ENCODE measurements around the gene NSRP1.
"Not testable (repeated sequence)": the region's sequence is repeated elsewhere in the genome, so short reads cannot be mapped to it uniquely, and the experiment has no call there.

NSRP1 gene

GRCh38 chr17:30187573-30187972 is 71.0 kb downstream of the NSRP1 start:
- DNase-seq (ENCODE audit: low read depth, low spot score) = no peak

DNA sequence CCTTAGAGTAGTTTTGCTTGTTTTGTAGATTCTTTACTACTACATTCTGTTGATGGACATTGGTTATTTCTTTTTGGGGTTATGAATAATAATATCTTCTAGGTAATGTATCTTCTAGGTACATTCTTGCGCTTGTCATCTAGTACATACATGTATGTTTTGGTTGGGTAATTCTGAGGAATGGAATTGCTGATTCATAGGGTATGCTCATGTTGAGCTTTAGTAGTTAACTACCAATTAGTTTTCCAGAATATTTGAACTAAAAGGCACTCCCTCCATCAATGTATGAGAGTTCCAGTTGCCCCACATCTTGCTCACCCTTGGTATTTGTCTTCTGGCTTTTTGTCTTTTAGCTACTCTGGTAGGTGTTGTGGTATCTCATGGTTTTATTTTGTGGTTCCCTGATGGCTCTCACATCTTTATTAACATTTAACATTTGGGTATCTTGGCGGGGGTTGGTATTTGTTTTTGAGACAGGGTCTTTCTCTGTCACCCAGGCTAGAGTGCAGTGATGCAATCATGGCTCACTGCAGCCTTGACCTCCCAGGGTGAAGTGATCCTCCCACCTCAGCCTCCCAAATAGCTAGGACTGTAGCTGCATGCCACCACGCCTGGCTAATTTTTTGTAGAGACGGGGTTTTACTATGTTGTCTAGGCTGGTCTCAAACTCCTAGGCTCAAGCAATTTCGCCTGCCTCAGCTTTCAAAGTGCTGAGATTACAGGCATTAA is 71.8 kb downstream of the NSRP1 start:
- DNase-seq (ENCODE audit: low read depth, low spot score) = no peak

DNA sequence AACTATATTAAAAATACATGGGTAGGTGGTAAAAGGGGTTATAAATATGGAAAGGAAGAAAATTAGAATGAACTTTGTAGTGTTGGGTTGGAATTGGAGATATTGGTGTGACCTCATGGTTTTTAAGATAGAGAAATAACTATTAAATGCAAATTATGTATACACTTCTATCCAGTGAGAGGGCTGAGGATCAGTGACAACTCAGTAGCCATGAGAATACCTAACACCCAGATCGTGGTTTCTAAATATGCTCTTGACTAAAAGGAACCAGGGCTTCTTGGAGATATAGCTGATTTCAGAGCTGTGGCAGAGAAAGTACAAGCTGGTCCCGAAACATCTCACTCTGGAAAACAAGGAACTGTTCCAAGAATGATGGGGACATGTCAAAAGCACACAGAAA is 74.5 kb downstream of the NSRP1 start:
- DNase-seq (ENCODE audit: low read depth, low spot score) = no peak

GRCh38 chr17:30196504-30196903 is 79.9 kb downstream of the NSRP1 start:
- no peak for DNase-seq (ENCODE audit: low read depth, low spot score)

GRCh38 chr17:30197416-30197815 is 80.8 kb downstream of the NSRP1 start:
- no peak for DNase-seq (ENCODE audit: low read depth, low spot score)

- DNase-seq (ENCODE audit: low read depth, low spot score) = no peak
Measured at GRCh38 chr17:30199600-30199999, 83.0 kb downstream of the NSRP1 start.

DNA sequence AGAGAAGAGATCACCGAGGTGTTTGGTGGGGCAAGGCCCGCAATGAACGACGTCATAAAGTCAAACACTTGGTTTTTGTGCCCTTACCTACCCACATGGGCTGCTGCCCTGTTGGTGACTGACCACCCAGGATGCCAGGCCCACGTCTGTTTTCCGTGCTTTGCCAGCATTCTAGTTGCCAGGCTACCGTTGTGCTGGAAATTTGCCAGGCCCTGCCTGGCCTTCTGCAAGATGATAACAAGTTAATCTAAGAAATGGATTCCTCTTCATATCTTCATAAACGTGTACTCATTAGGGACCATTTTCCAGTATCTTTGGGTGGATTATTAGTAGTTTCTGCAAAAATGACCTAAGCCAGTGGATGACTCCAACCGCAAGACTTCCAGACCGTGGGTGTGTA is 83.5 kb downstream of the NSRP1 start:
- DNase-seq (ENCODE audit: low read depth, low spot score) = no peak

GRCh38 chr17:30200656-30201055 is 84.0 kb downstream of the NSRP1 start:
- not testable (repeated sequence) for DNase-seq (ENCODE audit: low read depth, low spot score)

- DNase-seq (ENCODE audit: low read depth, low spot score) = no peak
Measured at GRCh38 chr17:30203471-30203981, 86.9 kb downstream of the NSRP1 start.

GRCh38 chr17:30207655-30208054 is 91.0 kb downstream of the NSRP1 start:
- DNase-seq (ENCODE audit: low read depth, low spot score) = no peak

DNA sequence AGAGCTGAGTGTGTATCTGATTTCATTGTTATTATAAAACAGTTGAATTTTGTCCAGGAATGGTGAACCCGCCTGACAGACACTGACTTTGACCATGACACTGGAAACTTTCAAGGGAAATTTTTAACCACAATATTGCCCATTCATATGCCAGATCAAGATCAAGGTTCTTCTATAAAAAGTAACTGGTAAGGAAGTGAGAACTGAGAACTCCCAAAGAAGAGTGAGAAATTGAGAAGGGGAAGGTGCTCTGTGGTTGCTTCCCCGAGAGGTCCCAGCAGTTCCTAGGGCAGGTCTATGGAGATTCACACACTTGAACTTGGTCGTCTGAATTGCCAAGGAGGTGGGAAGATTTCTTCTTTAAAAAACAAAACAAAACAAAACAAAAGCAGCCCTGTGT is 91.6 kb downstream of the NSRP1 start:
- no peak for DNase-seq (ENCODE audit: low read depth, low spot score)

GRCh38 chr17:30209930-30210329 is 93.3 kb downstream of the NSRP1 start:
- DNase-seq (ENCODE audit: low read depth, low spot score) = no peak

DNA sequence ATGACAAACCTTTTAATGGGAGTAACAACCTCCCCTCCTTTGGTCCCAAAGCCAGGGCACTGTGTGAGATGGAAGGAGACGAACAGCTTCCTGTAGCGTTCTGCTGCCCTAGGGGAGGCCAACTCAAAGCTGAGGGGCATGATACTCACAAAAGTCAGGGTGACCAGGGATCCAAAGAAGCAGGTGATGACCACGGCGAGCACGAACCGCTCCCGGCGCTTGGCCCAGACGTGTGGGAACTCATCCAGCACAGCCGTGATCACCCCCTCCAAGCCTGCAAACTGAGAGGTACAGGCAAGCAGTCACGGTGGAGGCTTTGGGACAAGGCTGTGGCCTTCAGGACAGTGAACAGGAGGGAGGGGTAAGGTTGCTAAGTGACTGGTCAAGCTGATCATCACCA is 93.8 kb downstream of the NSRP1 start:
- DNase-seq (ENCODE audit: low read depth, low spot score) = no peak

GRCh38 chr17:30210901-30211300 is 94.3 kb downstream of the NSRP1 start:
- DNase-seq (ENCODE audit: low read depth, low spot score) = no peak

- DNase-seq (ENCODE audit: low read depth, low spot score) = no peak
Measured at GRCh38 chr17:30211371-30211770, 94.8 kb downstream of the NSRP1 start.

- no peak for DNase-seq (ENCODE audit: low read depth, low spot score)
Measured at GRCh38 chr17:30212750-30213149, 96.1 kb downstream of the NSRP1 start.

- no peak for DNase-seq (ENCODE audit: low read depth, low spot score)
Measured at GRCh38 chr17:30217054-30217453, 100.4 kb downstream of the NSRP1 start.

GRCh38 chr17:30217746-30218245 is 101.2 kb downstream of the NSRP1 start:
- no peak for DNase-seq (ENCODE audit: low read depth, low spot score)

- no peak for DNase-seq (ENCODE audit: low read depth, low spot score)
Measured at GRCh38 chr17:30218799-30219198, 102.2 kb downstream of the NSRP1 start.

DNA sequence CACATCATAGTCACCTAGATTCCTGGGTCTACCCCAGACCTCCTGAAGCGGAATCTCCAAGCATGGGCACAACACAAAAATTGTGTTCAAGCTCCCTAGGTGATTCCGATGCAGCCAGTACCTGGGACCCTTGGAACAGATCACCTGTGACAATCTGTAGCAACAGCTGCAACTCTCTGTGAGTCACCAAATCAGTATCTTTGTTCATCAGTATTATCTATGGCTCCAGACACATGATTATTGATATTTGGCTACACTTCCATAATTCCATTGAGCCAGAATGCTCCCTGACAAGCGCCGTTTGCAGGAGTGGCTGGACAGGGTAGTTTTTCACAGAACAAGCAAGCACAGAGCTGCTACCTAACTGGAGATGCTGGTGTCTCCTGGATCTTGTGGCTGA is 102.7 kb downstream of the NSRP1 start:
- DNase-seq (ENCODE audit: low read depth, low spot score) = no peak

- DNase-seq (ENCODE audit: low read depth, low spot score) = no peak
Measured at GRCh38 chr17:30219833-30220232, 103.2 kb downstream of the NSRP1 start.

DNA sequence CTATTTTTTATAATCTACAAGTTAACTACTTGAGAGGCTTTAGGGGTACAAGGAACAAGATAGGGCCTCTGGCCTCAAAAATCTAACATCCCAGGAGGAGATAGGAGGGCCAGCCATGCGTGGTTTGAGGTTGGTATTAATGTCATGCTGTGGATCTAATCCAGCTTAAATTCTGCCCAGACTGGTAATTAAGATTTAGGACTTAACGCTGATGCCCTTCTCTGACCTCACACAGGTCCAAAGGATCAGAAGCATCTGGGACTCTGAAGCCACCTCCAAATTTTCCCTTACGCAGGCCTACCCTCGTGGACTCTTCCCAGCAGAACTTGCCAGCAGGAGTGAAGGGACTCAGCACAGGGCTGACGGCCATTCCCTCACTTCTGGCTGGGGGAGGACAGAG is 103.8 kb downstream of the NSRP1 start:
- DNase-seq (ENCODE audit: low read depth, low spot score) = no peak

GRCh38 chr17:30221346-30221745 is 104.7 kb downstream of the NSRP1 start:
- no peak for DNase-seq (ENCODE audit: low read depth, low spot score)

- no peak for DNase-seq (ENCODE audit: low read depth, low spot score)
Measured at GRCh38 chr17:30222251-30222650, 105.6 kb downstream of the NSRP1 start.

Data from brain pericyte (primary cell).